Lung (tissue), 12 donors: Measurements from ENCODE around the gene WDR45. TPM values are rescaled to one million over a fixed set of nuclear protein-coding genes. Genes with fewer than 3 reads are reported as not detected.

ENCODE experiments used
- ATAC-seq: fragments of 200-7000 bp; cut with Tn5 transposase; one replicate; pipeline ENCODE4 v1.9.1; 2020; ENCODE audit warnings: moderate number of reproducible peaks; ENCODE audit not compliant: insufficient read depth, low FRiP score
- DNase-seq, 3 donors: peaks; one replicate each; pipeline ENCODE4 v3.0.0-alpha.2; 2013 to 2017
- H3K27ac ChIP-seq, 2 donors: one replicate each; pipeline ENCODE4 v1.5.1; 2013; ENCODE audit warnings: mild to moderate bottlenecking in 2 of 2, moderate library complexity in 2 of 2, control low read depth in 1 of 2, inconsistent platforms in 1 of 2, low read depth in 1 of 2, low read length in 1 of 2
- H3K27me3 ChIP-seq, 3 donors: one replicate each; pipeline ENCODE4 v1.5.1; 2013; ENCODE audit warnings: low read length in 2 of 3; ENCODE audit not compliant: control insufficient read depth in 3 of 3, insufficient read depth in 3 of 3
- H3K36me3 ChIP-seq, 4 donors: one replicate each; pipeline ENCODE4 v1.5.1; 2013; ENCODE audit warnings: low read length in 4 of 4, mild to moderate bottlenecking in 1 of 4, moderate library complexity in 1 of 4; ENCODE audit not compliant: control insufficient read depth in 4 of 4, insufficient read depth in 4 of 4
- H3K4me1 ChIP-seq, 5 donors: one replicate each; pipeline ENCODE4 v1.5.1; 2013; ENCODE audit warnings: low read length in 5 of 5, mild to moderate bottlenecking in 2 of 5, moderate library complexity in 1 of 5; ENCODE audit not compliant: control insufficient read depth in 5 of 5, insufficient read depth in 5 of 5
- H3K4me3 ChIP-seq: one replicate; pipeline ENCODE4 v1.5.1; 2013; ENCODE audit warnings: mild to moderate bottlenecking, control low read depth, moderate library complexity
- H3K9ac ChIP-seq, 2 donors: one replicate each; pipeline ENCODE4 v1.5.1; 2013; ENCODE audit warnings: low read length in 2 of 2, control low read depth in 1 of 2; ENCODE audit not compliant: insufficient read depth in 1 of 2
- H3K9me3 ChIP-seq, 4 donors: one replicate each; pipeline ENCODE4 v1.5.1; 2013; ENCODE audit warnings: low read length in 3 of 4, mild to moderate bottlenecking in 1 of 4, moderate library complexity in 1 of 4; ENCODE audit not compliant: control insufficient read depth in 4 of 4, insufficient read depth in 3 of 4
- WGBS, 2 donors: extraction: QIAGEN DNeasy Blood & Tissue Kit; methylation state at CpG; one replicate each; pipeline ENCODE4 v1.1.7; 2013; 5-methylcytosine and 5-hydroxymethylcytosine counted together
- polyA plus RNA-seq, 2 donors: library from polyadenylated mRNA; stranded (reverse); fragments of 200-250 nt; gene quantifications; one replicate each; pipeline ENCODE4 v1.2.1, GENCODE V29; 2013
- total RNA-seq, 2 donors: library from RNA; depleted of rRNA in 1 of 2; stranded (reverse); fragments of >200 nt in 1 of 2; gene quantifications; one replicate each; pipeline ENCODE4 v1.2.1, GENCODE V29; 2014 to 2021
- TF ChIP-seq, protein P1 (sequence below): IDR thresholded peaks from 2 replicates; pipeline ENCODE4 v1.5.1; 2012; ENCODE audit warnings: mild to moderate bottlenecking; ENCODE audit errors: control extremely low read depth, extremely low read depth
- donor health status: control.
- donor health status: control.
- donor health status: Bipolar disorder and iron deficiency.
- donor health status: healthy.
- donor health status: DM: yes; HTN: yes; CAD: no.

Gene WDR45
- total and polyA plus RNA-seq, 4 donors, result 48.1 to 71.4 (median 64.3) TPM

DNA sequence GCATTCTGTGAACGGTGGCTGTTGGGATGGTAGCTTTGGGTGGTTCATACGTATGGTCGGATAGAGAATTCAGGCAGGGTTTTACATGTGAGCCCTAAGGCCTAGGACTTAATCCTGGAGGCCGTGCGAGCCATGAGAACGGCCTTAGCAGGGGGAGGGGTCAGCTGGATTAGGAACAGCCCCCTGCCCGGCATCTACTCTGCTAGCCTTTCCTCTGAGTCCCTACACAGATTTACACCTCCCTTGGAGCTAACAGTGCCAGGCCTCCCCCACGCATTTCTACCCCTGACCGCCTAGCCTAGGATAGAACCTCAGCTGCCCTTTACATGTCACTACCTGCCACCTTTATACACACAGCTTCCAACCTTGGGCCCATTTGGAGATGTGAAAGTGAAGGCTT lies 13.0 kb downstream of the WDR45 start:
- Histone ChIP-seq H3K36me3 (peaks cover 0 to 7% (median 0%) of the 10 kb centered on the region in 4 donors), H3K27me3 (no peaks in the 10 kb centered on the region), H3K9me3 (peaks cover 0 to 5% (median 0%) of the 10 kb centered on the region in 4 donors), H3K27ac (no peak overlapping the region), H3K4me1 (no peaks in the 10 kb centered on the region), H3K9ac (no peak overlapping the region), H3K4me3 (no peak overlapping the region)
- 75 to 79% methylated on average over 8 to 9 of the region's 9 CpGs for WGBS, 2 donors
- TF ChIP-seq, protein P1, sequence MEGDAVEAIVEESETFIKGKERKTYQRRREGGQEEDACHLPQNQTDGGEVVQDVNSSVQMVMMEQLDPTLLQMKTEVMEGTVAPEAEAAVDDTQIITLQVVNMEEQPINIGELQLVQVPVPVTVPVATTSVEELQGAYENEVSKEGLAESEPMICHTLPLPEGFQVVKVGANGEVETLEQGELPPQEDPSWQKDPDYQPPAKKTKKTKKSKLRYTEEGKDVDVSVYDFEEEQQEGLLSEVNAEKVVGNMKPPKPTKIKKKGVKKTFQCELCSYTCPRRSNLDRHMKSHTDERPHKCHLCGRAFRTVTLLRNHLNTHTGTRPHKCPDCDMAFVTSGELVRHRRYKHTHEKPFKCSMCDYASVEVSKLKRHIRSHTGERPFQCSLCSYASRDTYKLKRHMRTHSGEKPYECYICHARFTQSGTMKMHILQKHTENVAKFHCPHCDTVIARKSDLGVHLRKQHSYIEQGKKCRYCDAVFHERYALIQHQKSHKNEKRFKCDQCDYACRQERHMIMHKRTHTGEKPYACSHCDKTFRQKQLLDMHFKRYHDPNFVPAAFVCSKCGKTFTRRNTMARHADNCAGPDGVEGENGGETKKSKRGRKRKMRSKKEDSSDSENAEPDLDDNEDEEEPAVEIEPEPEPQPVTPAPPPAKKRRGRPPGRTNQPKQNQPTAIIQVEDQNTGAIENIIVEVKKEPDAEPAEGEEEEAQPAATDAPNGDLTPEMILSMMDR, result no peak
- no peak for DNase-seq
- no peak for ATAC-seq

DNA sequence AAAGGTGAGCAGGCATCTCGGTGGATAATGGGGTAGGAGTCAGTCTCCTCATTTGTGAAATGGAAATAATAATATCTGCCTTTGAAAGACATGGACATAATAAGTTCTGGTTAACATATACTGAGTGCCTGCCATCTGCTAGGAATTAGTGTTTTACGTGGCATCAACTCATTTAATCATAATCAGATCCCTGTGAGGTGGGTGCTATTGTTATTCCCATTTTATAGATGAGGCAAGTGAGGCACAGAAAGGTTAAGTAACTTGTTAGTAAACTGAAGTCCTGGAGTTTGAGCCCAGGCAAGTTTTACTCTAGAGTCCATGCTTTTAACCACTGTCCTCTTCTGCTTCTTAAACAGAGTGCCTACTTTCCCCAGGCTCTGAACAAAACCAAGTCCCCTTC lies 13.4 kb downstream of the WDR45 start:
- TF ChIP-seq, protein P1, result no peak
- ATAC-seq, result no peak
- 74 to 93% methylated on average over 2 of the region's 2 CpGs for WGBS, 2 donors
- Histone ChIP-seq H3K27ac (no peak overlapping the region), H3K4me3 (no peak overlapping the region), H3K36me3 (peaks cover 0 to 7% (median 0%) of the 10 kb centered on the region in 4 donors), H3K4me1 (no peaks in the 10 kb centered on the region), H3K27me3 (no peaks in the 10 kb centered on the region), H3K9ac (no peak overlapping the region), H3K9me3 (peaks cover 0 to 5% (median 0%) of the 10 kb centered on the region in 4 donors)
- no peak for DNase-seq

- WGBS, 2 donors, result 85 to 89% methylated on average over 6 to 8 of the region's 8 CpGs
- Histone ChIP-seq H3K27me3 (no peaks in the 10 kb centered on the region), H3K9ac (no peak overlapping the region), H3K9me3 (peaks cover 0 to 5% (median 0%) of the 10 kb centered on the region in 4 donors), H3K36me3 (peaks cover 0 to 7% (median 0%) of the 10 kb centered on the region in 4 donors), H3K4me1 (no peaks in the 10 kb centered on the region), H3K4me3 (no peak overlapping the region), H3K27ac (no peak overlapping the region)
- no peak for ATAC-seq
- no peak for DNase-seq
- TF ChIP-seq, protein P1, result no peak
Measured at GRCh38 chrX:49064735-49065134, 15.0 kb downstream of the WDR45 start.

DNA sequence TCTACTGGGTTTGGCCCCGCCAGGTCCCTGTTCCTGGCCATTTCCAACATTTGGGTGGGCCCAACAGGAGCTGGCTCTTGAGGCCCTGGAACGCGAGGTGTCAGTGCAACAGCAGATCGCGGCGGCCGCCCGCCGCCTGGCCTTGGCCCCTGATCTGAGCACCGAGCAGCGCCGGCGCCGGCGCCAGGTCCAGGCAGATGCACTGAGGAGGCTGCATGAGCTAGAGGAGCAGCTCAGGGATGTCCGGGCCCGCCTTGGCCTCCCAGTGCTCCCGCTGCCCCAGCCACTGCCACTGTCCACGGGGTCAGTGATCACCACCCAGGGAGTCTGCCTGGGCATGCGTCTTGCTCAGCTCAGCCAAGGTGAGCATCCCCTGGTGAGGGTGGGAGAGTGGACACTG lies 15.4 kb downstream of the WDR45 start:
- H3K9ac ChIP-seq, result no peak overlapping the region
- 90 to 98% methylated on average over 16 to 20 of the region's 20 CpGs for WGBS, 2 donors
- no peaks in the 10 kb centered on the region for H3K4me1 ChIP-seq
- H3K36me3 ChIP-seq, result peaks cover 0 to 7% (median 0%) of the 10 kb centered on the region in 4 donors
- no peak overlapping the region for H3K27ac ChIP-seq
- H3K27me3 ChIP-seq, result no peaks in the 10 kb centered on the region
- no peak for DNase-seq
- no peak overlapping the region for H3K4me3 ChIP-seq
- H3K9me3 ChIP-seq, result peaks cover 0 to 5% (median 0%) of the 10 kb centered on the region in 4 donors
- no peak for ATAC-seq
- TF ChIP-seq, protein P1, result no peak
